PFSK-1 (cell line): ENCODE results near the gene C12orf76.

ENCODE experiments used
- SIN3A ChIP-seq: IDR thresholded peaks from 2 replicates; pipeline ENCODE4 v1.6.1; 2012; ENCODE audit warnings: mild to moderate bottlenecking, low read length, moderate library complexity, borderline replicate concordance; ENCODE audit not compliant: insufficient read depth
- TAF1 ChIP-seq: IDR thresholded peaks from 2 replicates; pipeline ENCODE4 v1.6.1; 2012; ENCODE audit warnings: low read length, control low read depth, borderline replicate concordance; ENCODE audit not compliant: insufficient read depth
- TF ChIP-seq, protein P1 (sequence below), 2 experiments: IDR thresholded peaks; 2 replicates each; pipeline versions ENCODE4 v1.6.1 to v1.8.0; 2011 to 2012; ENCODE audit warnings: low read depth in 2 of 2, low read length in 2 of 2, control low read depth in 1 of 2, inconsistent platforms in 1 of 2, mild to moderate bottlenecking in 1 of 2, moderate library complexity in 1 of 2; ENCODE audit not compliant: insufficient read depth in 1 of 2

DNA sequence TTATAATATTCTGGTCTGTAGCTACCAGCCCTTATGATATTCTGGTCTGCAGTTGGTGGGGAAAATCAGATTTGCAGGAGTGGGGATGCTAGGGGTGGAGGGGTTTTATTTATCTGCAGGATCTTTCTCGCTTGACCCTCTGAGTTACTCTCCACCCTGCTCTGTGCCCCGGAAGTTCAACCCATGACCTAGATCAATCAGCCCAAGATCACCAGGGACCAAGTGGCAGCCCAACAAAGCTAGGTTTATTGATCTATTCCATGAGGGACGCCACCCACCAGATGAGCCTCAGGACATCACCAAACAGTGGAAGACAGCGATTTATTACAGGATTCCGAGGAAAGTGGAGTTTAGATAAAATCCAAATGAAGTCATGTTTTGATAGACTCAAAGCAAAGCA is 25.8 kb upstream of the C12orf76 start:
- TF ChIP-seq SIN3A: no peak
- no peak for TF ChIP-seq TAF1
- TF ChIP-seq, protein P1, sequence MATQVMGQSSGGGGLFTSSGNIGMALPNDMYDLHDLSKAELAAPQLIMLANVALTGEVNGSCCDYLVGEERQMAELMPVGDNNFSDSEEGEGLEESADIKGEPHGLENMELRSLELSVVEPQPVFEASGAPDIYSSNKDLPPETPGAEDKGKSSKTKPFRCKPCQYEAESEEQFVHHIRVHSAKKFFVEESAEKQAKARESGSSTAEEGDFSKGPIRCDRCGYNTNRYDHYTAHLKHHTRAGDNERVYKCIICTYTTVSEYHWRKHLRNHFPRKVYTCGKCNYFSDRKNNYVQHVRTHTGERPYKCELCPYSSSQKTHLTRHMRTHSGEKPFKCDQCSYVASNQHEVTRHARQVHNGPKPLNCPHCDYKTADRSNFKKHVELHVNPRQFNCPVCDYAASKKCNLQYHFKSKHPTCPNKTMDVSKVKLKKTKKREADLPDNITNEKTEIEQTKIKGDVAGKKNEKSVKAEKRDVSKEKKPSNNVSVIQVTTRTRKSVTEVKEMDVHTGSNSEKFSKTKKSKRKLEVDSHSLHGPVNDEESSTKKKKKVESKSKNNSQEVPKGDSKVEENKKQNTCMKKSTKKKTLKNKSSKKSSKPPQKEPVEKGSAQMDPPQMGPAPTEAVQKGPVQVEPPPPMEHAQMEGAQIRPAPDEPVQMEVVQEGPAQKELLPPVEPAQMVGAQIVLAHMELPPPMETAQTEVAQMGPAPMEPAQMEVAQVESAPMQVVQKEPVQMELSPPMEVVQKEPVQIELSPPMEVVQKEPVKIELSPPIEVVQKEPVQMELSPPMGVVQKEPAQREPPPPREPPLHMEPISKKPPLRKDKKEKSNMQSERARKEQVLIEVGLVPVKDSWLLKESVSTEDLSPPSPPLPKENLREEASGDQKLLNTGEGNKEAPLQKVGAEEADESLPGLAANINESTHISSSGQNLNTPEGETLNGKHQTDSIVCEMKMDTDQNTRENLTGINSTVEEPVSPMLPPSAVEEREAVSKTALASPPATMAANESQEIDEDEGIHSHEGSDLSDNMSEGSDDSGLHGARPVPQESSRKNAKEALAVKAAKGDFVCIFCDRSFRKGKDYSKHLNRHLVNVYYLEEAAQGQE (IDR thresholded peaks at IDR 0.05; ENCODE audit: insufficient read depth in 1 of 2, low read depth in 2 of 2, low read length in 2 of 2): no peak
